Measurements from ENCODE around the gene RIC1. TPM values are rescaled to one million over a fixed set of nuclear protein-coding genes. Genes with fewer than 3 reads are reported as not detected.

RIC1 gene
- total and polyA plus RNA-seq, 2 of the 4 experiments (the other 2 are of a cell fraction) = 28.8 to 76.9 TPM

- ATAC-seq (ENCODE audit: low read depth) = no peak
- H4K91ac ChIP-seq (ENCODE audit: insufficient read depth, low read depth, low read length) = no peak overlapping the region
- dilution Hi-C loops (cut with HindIII; ENCODE audit: low sequenced_read_pairs, unreplicated experiment) (no loop called here), in situ Hi-C loops (cut with MboI; ENCODE audit: low sequenced_read_pairs) (no loop called here), intact Hi-C loops (cut with micrococcal nuclease) (no loop called here)
- no peak overlapping the region for H3K27ac ChIP-seq (ENCODE audit: insufficient read depth, low read length)
- no peak overlapping the region for H2BK15ac ChIP-seq (ENCODE audit: low read depth, low read length)
- H4K8ac ChIP-seq (ENCODE audit: low read depth in 2 of 2, low read length in 2 of 2) = no peak overlapping the region
- no peak overlapping the region for H2AK9ac ChIP-seq (replicated peaks; ENCODE audit: low read depth, low read length, poor library complexity)
- DNase-seq = no peak
- no peak overlapping the region for H3K4me2 ChIP-seq (ENCODE audit: low read depth, low read length)
- H3K36me3 ChIP-seq (ENCODE audit: control insufficient read depth, insufficient read depth, low read length) = peaks cover 1% of the 10 kb centered on the region; the same call in 1 of the 2 replicates
- no peaks in the 10 kb centered on the region for H3K79me1 ChIP-seq (ENCODE audit: low read depth in 1 of 2, low read length in 2 of 2)
- H2AFZ ChIP-seq (replicated peaks; ENCODE audit: low read length, poor library complexity) = no peak overlapping the region
- no peak overlapping the region for H3K14ac ChIP-seq (replicated peaks; ENCODE audit: low read depth, low read length)
- no peak overlapping the region for H3K4ac ChIP-seq (ENCODE audit: low read depth, low read length)
- BruUV-seq (replicated peaks) = no TSS peak
- H3K18ac ChIP-seq (ENCODE audit: low read depth, low read length) = no peak overlapping the region
- H3K23ac ChIP-seq (ENCODE audit: low read depth, low read length) = no peak overlapping the region
- no peak overlapping the region for H2BK5ac ChIP-seq (ENCODE audit: low read depth, low read length, poor library complexity, severe bottlenecking)
- CTCF ChIA-PET = interaction anchor here (1.0 kb wide), 1 partner anchor 22 kb away, joined by 3 read pairs; no protein-coding TSS in a partner anchor
- no peaks in the 10 kb centered on the region for H3K4me1 ChIP-seq (ENCODE audit: control insufficient read depth, insufficient read depth, low read length)
- no peak for TF ChIP-seq POLR2A (IDR thresholded peaks at IDR 0.05; ENCODE audit: low read depth, low read length)
- no peak for TF ChIP-seq RFX5 (IDR thresholded peaks at IDR 0.05; ENCODE audit: low read depth, low read length)
- TF ChIP-seq SMC3 (IDR thresholded peaks at IDR 0.05; ENCODE audit: low read depth, low read length) = no peak
- TF ChIP-seq MAFK (IDR thresholded peaks at IDR 0.05; ENCODE audit: low read depth, low read length) = no peak
- no peak for TF ChIP-seq RCOR1 (IDR thresholded peaks at IDR 0.05; ENCODE audit: insufficient replicate concordance, low read length)
- no peak for TF ChIP-seq CTCF (conservative IDR thresholded peaks at IDR 0.05; ENCODE audit: low read depth, low read length)
- TF ChIP-seq USF2 (IDR thresholded peaks at IDR 0.05; ENCODE audit: low read depth, low read length) = no peak
- TF ChIP-seq MAZ (IDR thresholded peaks at IDR 0.05; ENCODE audit: borderline replicate concordance, low read depth, low read length) = no peak
- TF ChIP-seq ELK1 (IDR thresholded peaks at IDR 0.05; ENCODE audit: borderline replicate concordance, low read depth, low read length) = no peak
- no peaks in the 10 kb centered on the region for H3K27me3 ChIP-seq (ENCODE audit: control insufficient read depth, insufficient read depth, low read length)
- no peak overlapping the region for H3K4me3 ChIP-seq (ENCODE audit: insufficient read depth, low read depth, low read length)
- H3K9ac ChIP-seq (ENCODE audit: low read depth, low read length) = no peak overlapping the region
- H2AK5ac ChIP-seq (ENCODE audit: low read depth, low read length) = no peak overlapping the region
- no peak overlapping the region for H4K5ac ChIP-seq (ENCODE audit: low read depth, low read length)
- no peaks in the 10 kb centered on the region; the same call in 1 of the 2 replicates for H3K9me1 ChIP-seq (ENCODE audit: insufficient read depth, low read length)
- no peak overlapping the region for H2BK120ac ChIP-seq (ENCODE audit: low read depth, low read length)
- no peaks in the 10 kb centered on the region for H4K20me1 ChIP-seq (ENCODE audit: insufficient read depth, low read length)
- WGBS, 2 experiments (ENCODE audit: extremely low coverage in 2 of 2, insufficient read length in 1 of 2) = no CpG with 5 or more reads among the region's 1 CpG
- H3K56ac ChIP-seq (ENCODE audit: extremely low read depth, insufficient read depth, low read length) = no peak overlapping the region
- POLR2A ChIA-PET (ENCODE audit: unreplicated experiment) = no interaction called here
- no peaks in the 10 kb centered on the region for H3K9me3 ChIP-seq (ENCODE audit: control insufficient read depth, insufficient read depth, low read length)
- H2BK20ac ChIP-seq (ENCODE audit: low read depth, low read length) = no peak overlapping the region
Measured at GRCh38 chr9:5820425-5820824, 191.5 kb downstream of the RIC1 start.
